Spleen (tissue), 7 donors: ENCODE measurements around the gene CREBRF.

Experiments used
- POLR2A ChIP-seq, 3 donors: fragments of 450-650 bp; IDR thresholded peaks; one replicate each; pipeline ENCODE4 v1.5.1; 2017; ENCODE audit warnings: antibody characterized with exemption in 3 of 3, mild to moderate bottlenecking in 1 of 3
- POLR2AphosphoS5 ChIP-seq, 3 donors: sonication (generic); formaldehyde crosslinking; IDR thresholded peaks; one replicate each; pipeline ENCODE4 v1.5.1; 2017; ENCODE audit warnings: antibody characterized with exemption in 3 of 3
- TF ChIP-seq, protein P1 (sequence below), 11 experiments: fragments of 200-600 bp in 7 of 11; fragments of 450-650 bp in 4 of 11; sonication (generic) in 4 of 11; IDR thresholded peaks in 8 of 11; conservative IDR thresholded peaks in 3 of 11; 1 replicate in 7 of 11; 2 replicates in 4 of 11; pipeline versions ENCODE4 v1.4.0 to v1.8.0; 2016 to 2021; ENCODE audit warnings: antibody characterized with exemption in 11 of 11, inconsistent platforms in 4 of 11, mild to moderate bottlenecking in 1 of 11
- donor health status: DM: no; HTN: no; CAD: no; lungs with moderate emphysema.
- donor health status: DM: no; HTN: no; CAD: no.
- donor health status: DM: no; HTN: no; CAD: no.

DNA sequence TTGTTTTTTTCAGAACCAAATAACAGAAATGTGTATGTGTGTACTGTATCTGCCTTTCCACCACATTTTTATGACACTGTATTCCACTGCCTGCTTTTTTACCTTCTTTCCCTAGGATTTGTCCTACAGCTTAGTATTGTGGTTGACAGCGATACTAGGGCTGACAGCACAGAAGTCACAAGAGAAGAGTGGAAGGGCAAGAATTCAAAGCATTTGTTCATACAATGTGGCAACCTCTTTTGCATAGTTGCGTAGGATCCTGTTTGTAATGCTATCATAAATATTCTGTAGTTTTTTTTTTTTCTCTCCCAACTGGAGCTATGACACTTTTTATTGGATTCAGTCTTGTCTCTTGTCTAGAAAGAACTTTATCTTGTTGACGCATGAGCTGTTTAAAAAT lies 82.6 kb downstream of the CREBRF start:
- TF ChIP-seq, protein P1, sequence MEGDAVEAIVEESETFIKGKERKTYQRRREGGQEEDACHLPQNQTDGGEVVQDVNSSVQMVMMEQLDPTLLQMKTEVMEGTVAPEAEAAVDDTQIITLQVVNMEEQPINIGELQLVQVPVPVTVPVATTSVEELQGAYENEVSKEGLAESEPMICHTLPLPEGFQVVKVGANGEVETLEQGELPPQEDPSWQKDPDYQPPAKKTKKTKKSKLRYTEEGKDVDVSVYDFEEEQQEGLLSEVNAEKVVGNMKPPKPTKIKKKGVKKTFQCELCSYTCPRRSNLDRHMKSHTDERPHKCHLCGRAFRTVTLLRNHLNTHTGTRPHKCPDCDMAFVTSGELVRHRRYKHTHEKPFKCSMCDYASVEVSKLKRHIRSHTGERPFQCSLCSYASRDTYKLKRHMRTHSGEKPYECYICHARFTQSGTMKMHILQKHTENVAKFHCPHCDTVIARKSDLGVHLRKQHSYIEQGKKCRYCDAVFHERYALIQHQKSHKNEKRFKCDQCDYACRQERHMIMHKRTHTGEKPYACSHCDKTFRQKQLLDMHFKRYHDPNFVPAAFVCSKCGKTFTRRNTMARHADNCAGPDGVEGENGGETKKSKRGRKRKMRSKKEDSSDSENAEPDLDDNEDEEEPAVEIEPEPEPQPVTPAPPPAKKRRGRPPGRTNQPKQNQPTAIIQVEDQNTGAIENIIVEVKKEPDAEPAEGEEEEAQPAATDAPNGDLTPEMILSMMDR (IDR thresholded peaks at IDR 0.05 in 8 of 11, conservative IDR thresholded peaks at IDR 0.05 in 3 of 11), result no peak
- no peak for TF ChIP-seq POLR2AphosphoS5 (IDR thresholded peaks at IDR 0.05)
- no peak for TF ChIP-seq POLR2A (IDR thresholded peaks at IDR 0.05)
